Putamen (tissue), 1 donor: ENCODE data around the gene MYL6B.
"Not testable (repeated sequence)": the region's sequence is repeated elsewhere in the genome, so short reads cannot be mapped to it uniquely, and the experiment has no call there.

ENCODE experiments used
- DNase-seq: peaks from one replicate; pipeline ENCODE4 v3.0.0-alpha.2; 2016; ENCODE audit warnings: low spot score

MYL6B gene

DNA sequence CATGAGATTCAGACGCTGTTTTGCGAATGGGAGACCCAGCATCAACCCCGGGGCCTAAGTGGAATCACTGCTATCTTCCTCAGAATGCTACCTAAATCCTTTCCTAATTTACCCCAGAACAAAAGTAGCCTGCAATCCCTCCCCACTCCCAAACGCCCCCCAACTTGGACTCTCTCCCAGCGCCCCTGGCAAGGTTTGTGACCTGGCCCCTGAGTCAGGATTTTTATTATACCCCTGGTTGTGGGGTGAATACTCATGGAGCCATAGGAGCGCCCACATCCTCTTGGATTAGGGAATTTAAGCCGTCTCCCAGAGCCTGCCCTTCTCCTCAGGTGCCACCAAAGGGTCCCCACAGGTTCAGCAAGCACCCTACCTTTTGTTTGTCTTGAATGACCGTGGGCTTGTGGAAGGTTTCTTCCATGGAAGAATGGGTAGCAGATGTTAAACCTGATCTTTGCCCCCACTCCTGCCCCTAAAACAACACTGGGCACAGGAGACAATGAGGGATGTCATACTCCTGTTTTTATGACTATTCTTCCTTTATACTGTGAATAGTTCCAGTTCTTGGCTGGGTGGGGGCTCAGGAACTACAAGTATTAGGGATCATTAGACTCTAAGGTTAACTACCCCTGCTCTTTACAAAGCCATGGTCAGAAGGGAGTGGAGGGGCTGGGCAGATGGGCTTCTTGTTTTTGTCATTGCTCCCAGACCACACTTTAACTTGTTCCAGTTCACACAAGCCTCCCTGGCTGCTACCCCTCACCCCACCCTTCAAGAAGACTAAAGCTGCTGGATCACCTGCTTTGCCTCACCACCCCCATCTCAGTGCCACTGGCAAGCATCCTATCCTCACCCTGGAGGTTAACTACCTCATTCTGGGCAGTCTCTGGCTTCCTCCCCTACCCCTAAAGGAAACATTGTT, 630 bp downstream of the MYL6B start:
- no peak for DNase-seq

DNA sequence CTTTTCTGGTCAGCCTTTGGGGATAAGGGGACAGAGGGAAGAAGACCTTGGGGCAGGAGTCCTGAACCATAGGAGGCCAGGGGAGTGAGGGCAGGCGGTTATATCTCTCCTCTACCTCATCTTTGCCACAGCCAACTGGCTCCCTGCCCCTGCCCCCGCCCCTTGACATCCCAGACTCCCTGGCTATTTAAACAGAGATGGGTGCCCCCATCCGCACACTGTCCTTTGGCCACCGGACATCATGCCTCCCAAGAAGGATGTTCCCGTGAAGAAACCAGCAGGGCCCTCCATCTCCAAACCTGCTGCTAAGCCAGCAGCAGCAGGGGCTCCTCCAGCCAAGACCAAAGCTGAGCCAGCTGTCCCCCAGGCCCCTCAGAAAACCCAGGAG, 1.3 kb downstream of the MYL6B start:
- no peak for DNase-seq

DNA sequence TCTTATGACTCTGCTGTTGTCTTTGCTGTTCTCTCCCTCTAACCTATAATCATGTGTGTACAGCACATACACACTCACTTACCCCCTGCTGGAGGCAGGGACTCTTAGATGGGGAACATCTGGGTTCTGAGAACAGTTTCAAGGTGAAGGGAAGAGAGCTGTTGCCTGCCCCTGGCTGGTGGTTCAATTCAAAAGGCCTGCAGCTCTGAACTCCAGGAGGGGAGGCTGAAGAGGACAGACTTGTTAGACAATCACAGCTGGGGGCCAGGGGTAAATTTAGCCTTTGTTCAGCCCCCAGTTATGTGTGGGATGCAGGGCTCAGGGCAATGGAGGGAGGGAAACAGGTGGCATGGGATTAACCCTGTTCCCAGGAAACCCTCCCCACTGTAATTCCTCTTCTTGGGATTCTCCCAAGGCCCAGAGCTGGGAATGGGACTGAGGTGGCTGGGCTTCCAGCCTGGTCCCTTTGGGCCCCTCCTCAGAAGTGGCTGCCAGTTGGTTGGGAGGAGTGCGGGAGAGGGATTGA, 1.9 kb downstream of the MYL6B start:
- no peak for DNase-seq

DNA sequence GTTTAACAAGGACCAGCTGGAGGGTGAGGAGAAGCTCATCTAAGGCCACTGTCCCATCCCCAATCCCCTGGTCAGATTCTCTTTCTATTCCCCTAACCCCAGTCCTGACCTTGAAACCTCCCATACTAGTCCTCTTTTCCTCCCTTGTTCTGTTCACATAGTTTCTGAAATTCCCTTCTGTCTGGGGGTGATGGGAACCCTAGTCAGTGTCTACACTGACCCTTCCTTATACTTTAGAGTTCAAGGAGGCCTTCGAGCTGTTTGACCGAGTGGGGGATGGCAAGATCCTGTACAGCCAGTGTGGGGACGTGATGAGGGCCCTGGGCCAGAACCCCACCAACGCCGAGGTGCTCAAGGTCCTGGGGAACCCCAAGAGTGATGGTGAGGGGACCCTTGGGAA, 2.4 kb downstream of the MYL6B start:
- no peak for DNase-seq

DNA sequence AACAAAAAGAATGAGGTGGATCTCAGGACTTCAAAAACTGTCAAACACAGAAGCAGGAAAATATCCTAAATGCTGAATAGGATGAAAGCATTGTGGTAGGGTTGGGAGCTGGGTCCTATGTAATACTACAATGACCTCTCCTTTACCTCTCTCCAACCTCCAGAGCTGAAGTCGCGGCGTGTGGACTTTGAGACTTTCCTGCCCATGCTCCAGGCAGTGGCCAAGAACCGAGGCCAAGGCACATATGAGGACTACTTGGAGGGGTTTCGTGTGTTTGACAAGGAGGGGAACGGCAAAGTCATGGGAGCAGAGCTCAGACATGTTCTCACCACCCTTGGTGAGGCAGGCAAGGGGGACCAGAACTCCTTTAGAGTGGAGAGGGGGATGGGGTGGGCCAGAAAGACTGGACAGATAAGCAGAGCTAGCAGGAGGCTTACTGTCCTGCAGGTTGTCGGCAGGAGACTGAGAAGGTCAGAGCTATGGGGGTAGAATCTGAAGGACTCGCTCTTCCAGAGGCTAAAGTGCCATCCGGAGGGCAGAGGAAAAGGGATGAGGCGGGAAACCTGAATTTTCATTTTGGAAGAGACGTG, 3.0 kb downstream of the MYL6B start:
- no peak for DNase-seq

DNA sequence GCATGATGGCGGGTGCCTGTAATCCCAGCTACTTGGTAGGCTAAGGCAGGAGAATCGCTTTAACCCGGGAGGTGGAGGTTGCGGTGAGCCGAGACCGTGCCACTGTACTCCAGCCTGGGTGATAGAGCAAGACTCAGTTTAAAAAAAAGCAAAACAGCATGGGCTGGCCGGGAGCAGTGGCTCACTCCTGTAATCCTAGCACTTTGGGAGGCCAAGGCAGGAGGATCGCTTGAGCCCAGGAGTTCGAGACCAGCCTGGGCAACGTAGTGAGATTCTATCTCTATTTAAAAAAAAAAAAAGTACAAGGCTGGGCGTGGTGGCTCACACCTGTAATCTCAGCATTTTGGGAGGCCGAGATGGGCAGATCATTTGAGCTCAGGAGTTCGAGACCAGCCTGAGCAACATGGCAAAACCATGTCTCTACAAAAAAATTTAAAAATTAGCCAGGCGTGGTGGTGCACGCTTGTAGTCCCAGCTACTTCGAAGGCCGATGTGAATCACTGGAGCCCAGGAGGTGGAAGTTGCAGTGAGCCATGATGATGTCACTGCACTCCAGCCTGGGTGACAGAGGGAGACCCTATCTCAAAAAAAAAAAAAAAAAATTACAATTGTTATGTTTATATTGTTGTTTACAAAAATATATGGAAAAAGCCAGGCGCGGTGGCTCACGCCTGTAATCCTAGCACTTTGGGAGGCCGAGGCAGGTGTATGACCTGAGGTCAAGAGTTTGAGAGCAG, 4.2 kb downstream of the MYL6B start:
- not testable (repeated sequence) for DNase-seq

DNA sequence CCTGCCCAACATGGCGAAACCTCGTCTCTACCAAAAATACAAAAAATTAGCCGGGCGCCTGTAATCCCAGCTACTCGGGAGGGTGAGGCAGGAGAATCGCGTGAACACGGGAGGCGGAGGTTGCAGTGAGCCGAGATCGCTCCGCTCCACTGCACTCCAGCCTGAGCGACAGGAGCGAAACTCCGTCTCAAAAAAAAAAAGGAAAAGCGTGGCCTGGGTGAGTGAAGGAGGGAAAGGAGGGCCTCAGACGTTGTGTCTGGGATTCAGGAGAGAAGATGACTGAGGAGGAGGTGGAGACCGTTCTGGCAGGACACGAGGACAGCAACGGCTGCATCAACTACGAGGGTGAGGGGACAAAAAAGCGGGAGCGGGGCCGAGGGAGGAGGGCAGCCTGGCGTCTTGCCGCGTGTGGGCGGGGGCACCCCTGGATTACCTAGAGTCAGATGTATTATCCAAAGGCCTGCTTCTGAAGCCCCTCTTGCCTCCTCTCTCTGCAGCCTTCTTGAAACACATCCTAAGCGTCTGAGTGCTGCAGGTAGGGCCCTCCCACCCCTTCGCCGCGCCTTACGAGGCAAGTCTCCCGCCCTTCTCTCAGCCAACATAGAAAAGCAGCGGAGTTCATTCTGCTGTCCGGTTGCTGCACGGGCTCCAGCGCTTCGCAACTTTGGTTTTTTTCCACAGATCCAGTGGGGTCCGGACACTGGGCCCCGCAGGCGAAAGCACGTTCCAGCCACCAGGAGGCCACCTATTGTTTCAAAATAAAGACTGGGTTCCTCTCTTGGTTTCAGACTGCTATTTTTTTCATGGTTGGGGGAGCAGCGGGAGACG, 5.0 kb downstream of the MYL6B start:
- DNase-seq, result peak; percentile 26

DNA sequence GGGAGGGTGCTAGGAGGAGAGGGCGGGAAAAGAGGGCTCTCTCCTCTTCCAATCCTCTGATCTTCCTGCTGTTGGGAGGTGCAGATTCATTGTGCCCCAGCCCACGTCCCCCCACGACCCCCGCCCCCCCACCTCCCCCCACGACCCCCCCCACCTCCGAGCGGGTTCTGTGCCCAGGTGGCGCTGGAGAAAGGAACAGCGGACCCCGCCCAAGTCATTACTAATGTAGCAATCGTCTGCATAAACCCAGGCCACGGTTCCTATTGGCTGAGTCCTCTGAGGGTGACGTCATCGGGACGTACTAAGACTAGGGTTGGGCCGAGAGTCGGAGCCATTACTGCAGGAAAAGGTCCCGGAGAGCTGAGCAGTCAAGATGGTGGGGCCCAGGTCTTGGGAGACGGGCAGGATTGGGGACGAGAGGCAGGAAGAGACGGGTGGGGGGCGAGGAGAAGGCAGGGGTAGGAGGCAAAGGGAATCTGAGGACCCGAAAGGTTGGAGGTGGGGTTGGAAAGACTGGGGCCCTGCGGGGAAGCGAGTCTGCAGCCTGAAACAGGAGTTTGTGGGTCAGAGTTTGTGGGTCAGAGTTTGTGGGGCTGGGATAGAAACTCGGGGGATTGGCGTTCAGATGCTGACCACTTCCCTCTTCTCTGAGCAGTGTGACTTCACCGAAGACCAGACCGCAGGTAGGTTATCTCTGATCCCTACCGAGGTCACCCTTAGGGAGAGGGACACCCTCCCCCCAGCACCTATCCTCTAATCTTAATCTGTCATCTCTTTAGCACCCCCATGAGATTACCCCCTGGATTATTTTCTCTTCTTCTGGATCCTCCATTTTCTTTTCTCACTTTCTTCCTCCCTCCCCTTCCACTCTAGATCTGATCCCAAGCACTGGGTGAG, 5.9 kb downstream of the MYL6B start, which contains the start of gene MYL6:
TSS of gene MYL6 (plus strand) at position 331 of the 897 bp plus-strand sequence. CDS start at position 374, 43 bp downstream.
- DNase-seq, result peak; percentile 98

DNA sequence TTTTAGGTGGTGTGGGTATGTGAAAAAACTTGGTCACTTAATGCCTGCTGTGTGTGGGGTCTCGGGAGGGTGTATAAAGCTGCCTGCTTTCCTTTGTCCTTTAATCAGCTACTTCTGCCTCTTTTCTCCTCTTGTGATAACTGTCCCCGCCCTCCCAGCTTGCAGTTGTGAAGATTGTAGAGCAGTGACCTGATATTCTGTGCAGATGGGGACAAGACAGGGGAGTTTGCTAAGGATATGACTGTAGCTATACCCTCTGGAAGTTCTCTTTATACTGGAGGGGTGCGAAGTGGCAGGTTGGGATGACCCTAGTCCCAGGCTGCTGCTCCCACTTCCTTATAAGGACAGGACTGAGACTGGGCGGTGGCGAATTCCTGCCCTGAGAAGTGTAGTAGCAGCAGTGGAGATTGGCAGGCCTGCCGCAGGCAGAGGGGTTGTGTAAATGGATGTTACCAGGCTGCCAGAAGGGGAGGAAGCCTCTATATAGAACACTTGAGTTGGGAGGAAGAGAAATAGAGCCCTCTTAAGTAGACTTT, 6.6 kb downstream of the MYL6B start:
- no peak for DNase-seq

DNA sequence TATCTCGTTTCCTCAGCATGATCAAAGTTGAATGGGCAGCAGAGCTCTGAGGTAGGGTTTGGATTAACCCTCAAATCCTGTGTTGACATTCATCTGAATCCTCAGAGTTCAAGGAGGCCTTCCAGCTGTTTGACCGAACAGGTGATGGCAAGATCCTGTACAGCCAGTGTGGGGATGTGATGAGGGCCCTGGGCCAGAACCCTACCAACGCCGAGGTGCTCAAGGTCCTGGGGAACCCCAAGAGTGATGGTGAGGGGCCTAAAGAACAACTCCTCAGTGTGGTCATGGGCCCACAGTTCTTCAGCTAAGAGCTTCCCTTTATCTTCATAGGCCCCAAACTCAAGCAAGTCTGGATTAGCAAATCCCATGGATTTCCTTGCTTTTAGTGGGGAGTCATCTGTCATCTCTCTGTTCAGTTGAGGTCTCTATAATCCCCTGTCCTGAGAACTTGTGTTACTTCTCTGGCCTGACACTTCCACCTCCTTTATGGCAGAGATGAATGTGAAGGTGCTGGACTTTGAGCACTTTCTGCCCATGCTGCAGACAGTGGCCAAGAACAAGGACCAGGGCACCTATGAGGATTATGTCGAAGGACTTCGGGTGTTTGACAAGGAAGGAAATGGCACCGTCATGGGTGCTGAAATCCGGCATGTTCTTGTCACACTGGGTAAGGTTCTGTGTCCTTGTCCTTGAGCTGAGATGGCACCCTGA, 7.2 kb downstream of the MYL6B start:
- DNase-seq, result no peak

DNA sequence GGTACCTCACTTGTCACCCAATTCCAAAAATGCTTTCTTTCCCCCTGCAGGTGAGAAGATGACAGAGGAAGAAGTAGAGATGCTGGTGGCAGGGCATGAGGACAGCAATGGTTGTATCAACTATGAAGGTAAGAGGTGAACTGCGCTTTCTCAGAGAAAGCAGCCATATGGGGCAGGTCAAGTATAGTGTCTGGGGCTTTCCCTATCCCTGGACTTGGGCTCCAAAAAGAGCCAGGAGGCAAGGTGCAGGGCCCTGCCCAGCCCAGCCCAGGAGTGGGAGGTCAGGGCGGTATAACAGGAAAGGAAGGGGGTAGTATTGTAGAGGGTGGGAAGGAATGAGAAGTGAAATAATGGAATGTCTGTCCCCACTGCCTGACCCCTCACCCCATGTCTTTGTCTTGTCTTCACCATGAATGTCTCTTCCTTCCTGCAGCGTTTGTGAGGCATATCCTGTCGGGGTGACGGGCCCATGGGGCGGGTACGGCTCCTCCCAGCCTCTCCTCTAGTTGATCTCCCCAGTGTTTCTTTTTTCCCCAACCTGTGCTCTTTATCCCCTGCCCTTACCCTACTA, 7.9 kb downstream of the MYL6B start:
- no peak for DNase-seq

DNA sequence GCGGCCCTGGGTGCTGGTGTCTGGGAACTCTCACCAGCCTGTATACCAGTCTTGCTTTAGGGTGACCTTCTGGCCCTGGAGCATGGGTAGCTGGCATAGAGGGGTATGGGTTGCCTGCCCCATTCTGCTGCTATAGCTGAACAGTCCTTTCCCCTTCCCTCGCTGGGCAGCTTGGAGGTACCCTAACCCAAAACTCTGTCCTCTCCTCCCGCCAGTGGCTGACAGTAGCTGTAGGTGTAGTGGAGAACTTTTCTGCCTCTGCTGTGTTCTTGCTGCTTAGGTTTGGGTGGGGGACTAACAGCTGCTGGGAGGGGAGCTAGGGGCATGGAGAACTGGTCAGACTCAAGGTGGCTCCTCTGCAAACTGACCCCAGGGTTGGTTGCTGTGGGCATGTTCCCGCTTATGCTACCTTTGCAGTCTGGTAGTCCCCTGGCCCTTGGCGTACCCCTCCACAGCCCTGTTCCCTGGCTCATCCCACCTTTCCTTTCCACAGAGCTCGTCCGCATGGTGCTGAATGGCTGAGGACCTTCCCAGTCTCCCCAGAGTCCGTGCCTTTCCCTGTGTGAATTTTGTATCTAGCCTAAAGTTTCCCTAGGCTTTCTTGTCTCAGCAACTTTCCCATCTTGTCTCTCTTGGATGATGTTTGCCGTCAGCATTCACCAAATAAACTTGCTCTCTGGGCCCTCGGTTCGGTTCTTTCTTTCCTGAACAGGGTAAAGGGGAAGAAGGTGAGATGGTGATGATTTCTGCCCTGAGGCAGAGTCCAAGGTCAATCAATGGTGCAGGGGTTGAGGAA, 8.7 kb downstream of the MYL6B start:
- DNase-seq, result no peak

DNA sequence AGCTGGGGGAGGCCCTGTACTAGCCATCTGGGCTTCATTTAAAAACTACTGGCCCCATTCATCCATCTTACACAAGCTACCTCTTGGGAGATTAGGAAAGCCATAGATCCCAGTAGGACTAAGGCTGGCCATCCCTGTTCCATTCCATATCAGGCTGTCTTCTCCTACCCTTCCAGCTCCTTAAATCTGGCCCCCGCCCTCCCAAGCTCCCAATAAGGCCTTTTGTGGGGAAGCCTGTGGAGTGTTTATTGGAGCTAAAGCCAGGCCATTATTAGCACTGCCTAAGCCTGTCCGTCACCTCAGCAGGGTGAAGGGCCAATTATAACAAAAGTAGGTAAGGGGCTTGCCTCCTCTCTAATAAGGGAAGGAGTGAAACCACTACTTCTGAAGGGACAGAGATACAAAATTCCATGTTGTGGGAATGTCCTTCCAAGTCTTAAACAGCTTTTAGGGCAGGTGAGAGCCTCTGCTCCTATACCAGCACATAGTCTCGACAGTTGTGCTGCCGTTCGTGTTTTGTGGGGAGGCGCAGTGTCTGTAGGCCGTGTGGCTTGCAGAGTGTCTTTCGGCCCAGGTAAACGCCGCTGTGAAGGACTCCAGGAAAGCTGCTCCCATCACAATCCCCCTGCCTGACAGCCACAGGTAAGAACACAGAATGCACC, 9.4 kb downstream of the MYL6B start:
- DNase-seq, result no peak

DNA sequence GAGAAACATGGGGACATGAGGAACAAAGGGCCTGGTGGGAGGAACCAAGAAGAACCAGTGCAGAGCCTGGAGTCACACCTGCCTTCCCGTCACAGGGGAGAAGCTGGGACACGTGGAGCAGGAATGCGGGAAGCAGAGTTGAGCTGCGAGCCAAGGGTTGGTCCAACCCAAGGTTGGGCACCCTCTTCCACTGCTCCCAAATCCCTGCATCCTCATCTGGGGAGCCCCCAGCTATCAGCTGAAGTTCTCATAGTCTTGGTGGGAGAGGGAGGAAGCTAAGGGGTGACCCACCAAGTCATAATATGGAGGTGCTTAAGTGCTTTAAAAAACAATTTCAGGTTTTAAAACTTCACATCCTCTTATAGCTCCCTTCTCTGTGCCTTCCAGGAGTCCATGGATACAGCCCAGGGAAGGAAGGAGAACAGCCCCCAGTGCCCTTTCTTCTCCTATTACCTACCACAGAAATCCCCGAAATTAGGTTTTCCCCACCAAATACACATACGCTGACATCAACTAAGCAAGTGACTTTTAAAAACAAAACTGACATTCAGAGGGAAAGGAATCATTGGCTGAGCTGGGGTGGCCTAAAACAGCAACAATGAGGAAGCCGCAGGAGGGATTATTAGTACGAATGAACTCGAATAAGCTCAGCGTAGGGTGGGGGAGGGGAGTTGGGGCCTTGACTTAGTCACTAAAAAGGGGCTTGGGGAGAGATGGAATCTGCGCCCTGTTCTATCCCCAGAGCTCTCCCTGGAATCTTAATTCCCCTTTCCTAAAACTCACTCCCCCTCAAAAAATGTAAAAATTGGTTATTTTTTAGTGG, 10.3 kb downstream of the MYL6B start:
- no peak for DNase-seq

DNA sequence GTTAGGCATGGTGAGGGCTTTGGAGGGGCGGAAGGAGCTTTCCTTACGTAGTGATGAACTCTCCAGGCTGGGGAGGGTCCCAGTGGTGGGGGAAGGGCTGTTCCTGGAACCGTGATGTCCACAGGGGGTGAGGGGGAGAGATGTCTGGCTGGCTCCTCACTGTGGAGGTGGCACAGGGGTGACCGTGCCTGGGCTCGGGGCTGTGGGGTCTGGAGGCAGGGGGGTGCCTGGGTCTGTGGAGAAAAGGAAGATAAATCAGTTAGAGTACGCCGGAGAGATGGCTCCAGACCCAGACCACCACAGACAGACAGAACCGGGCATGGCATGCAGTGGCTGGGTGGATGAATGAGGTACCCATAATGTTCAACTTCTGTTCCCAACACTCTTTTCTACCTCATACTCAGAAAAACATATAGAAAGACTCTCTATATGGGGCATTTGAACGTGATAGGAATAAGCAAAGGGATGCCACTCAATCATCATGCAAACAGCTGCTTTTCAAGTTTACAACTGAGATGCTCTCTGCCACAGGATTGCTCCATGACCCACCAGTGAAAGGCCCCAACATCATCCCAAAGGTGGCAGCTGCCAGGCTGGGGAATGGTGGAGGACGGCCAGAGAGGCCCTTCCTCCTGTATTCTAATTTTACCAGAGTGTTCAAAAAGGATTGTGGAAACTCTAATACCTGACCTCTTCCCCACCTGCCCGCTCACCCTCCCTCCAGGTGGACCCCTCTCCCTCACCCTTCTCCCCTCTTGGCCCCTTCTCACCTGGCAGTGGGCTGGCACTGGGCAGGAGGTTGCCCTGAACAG, 11.4 kb downstream of the MYL6B start:
- no peak for DNase-seq

DNA sequence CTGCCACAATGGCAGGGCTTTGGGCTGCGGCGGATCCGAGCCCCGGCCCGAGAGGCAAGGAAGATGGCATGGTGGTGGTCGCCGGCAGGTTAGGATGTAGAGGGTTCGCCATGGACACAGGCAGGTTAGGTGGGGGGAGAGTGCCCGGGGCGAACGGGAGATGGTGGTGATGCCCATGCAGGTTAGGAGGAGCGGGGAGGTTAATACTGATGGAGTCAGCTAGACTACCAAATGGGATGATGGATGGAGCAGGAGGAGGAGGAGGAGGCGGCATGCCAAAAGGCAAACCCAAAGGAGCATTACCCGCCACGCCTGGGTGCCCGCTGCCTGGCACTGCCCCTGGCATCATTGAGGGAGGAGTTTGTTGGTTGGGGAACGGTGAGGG, 11.9 kb downstream of the MYL6B start:
- no peak for DNase-seq
